IPS DF 4.7 (cell line): Measurements from ENCODE around the gene NRF1.

ENCODE experiments used
- DNase-seq: peaks from one replicate; pipeline ENCODE4 v3.0.0-alpha.2; 2013; ENCODE audit warnings: low spot score; ENCODE audit errors: extremely low read depth

The NRF1 gene

DNA sequence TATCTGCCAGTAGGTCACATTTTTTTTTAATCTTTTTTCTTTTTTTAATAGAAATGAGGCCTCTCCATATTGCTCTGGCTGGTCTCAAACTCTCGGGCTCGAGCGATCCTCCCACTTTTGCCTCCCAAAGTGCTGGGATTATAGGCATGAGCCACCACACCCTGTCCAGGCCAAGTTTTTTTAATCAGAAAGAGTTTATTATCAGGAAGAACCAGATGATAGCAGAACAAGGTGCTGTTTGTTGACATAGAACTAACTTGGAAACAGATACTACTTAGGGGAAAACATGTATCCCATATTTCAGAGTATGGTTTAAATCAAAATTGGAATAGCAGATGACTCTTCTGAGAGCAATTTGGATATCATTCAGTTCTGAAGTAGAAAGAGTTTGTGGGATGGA, 118.6 kb downstream of the NRF1 start:
- no peak for DNase-seq

DNA sequence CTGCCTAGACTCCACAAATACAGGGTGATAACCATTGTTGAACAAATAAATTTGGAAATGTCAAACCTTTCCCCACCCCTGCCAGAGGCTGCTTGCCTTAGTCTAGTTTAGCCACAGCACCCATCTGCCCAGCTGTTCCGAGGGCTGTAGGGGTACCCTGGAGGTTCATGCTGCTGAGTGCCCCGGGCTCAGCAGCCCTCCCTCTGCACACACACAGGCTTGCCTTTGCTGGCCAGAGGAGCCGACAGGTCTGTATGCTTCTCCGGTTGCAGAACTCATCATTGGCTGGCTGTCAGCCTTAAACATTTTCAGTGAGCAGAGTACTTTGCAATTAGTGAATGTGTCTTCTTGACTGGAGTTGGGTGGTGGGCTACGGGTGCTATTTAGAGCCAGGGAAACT, 122.9 kb downstream of the NRF1 start:
- no peak for DNase-seq

DNA sequence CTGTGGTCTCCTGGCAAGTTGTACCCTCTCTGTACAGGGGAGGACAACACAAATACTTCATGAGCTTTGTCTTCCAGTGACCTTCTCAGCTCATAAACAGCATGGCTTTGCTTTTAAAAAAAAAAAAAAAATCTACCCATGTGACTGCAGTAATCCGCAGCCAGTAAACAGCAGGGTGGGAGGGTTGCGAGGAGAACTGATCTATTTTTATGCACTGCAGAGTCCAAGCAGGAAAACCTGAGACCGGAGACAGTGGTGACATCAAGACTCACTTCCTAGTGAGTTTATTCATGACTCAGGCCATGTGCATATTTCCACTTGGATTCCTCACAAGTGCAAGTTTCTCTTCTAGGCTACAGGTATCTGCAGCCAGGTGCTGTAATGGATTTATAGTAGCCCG, 127.9 kb downstream of the NRF1 start:
- DNase-seq = no peak

DNA sequence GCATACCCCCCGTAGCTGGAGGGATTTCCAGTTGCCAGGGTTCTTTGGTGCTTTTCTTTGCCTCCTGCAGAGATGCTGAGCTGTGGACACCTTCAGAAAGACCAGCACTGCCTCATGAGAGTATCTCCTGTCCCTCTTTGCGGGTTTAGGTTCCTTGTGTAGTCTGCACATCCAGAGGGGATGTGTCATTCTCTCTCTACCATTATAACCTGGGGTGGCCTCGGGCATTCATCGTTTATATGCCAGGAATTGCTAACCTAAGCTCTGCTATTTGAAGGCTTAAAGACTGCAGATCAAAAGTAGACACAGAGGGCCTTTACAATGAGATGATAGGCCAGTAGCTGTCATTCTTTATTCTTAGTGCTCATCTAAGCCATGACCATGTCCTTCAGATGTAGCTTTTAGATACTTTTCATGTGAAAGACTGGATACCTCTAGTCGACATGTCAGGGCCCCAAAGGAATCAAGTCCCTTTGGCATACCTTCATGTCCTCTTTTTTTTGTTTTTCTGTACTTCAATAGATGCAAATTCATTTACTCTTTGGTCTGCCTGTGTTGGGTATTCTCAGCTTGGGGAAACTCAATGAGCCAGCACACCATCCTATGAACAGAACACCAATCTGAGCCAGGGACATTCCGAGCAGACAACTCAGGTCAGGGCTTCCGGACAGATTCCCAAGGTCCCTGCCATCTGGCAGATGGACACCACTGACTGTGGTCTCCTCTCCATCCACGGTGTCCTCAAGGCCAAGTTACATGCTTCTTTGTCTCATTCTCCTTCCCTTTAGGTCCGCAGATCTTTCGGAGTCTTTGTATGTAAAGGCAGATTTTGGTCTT, 129.3 kb downstream of the NRF1 start:
- no peak for DNase-seq

DNA sequence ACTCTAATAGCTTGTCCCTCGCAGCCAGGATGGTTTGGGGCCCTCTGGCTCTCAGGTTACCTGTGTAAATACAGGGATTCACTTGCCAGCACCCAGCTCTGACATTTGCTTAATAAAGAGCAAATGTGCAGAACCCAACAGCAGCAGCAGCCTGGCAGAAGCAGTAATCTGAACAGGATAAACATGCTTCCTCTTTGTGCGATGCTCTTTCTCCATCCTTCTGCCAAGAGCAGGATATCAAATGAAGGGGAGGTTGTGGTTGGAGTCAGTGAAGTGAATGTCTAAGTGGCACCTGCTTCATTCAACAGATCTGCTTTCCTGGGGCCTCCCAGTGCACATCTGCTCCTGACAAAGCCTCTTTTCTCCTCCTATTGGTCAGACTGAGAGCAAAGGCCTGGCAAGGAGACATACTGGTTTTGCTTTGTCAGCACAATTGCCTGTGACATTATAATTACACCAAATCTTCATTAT, 130.3 kb downstream of the NRF1 start:
- no peak for DNase-seq

DNA sequence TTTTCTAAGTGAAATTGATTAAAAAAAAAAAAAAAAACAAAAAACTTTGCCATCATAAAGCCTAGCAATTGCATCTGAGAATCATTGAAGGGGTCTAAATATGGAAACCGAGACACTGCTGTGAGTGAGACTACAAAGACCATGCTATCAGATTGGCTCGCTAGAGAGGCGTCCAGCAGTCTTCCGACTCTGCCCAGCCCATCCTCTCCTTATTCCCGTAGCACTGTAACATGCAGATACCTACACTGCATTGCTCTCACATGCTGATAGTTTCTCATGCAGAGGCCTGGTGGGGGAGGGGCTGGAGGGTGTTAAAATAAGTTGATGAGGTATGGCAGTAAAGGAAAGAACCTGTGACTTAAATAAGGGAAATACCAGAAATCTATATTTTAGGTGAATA, 130.7 kb downstream of the NRF1 start:
- DNase-seq = no peak

DNA sequence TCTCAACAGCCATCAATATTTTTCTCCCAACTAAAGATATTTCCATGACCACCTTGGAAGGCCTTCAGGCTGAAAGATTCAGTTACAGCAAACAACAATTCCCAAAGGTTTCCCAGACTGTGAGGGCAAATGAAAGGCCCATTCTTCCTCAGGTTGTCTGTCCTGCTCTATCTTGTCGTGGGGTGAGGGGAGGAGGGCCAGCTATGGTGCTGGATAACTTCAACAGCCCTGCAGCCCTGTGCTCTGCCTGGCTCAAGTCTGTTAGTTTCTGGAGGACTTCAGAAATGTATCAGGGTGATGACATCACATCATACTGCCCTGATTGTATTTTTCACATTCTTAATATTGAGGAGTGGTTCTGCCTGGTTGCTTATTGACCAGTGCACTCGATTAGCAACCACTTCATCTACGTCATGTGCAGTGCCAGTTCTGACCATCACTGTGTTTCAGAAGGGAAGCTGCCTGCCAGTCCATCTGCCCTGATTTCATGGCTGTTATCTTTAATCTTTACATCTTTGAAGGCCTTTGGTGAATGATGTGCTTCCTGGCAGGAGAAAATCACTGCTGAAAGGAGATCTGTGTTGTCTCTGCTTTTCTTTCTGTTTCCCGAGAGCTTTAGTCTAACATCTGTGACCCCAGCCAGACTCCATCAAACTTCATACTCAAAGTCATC, 135.5 kb downstream of the NRF1 start:
- no peak for DNase-seq

DNA sequence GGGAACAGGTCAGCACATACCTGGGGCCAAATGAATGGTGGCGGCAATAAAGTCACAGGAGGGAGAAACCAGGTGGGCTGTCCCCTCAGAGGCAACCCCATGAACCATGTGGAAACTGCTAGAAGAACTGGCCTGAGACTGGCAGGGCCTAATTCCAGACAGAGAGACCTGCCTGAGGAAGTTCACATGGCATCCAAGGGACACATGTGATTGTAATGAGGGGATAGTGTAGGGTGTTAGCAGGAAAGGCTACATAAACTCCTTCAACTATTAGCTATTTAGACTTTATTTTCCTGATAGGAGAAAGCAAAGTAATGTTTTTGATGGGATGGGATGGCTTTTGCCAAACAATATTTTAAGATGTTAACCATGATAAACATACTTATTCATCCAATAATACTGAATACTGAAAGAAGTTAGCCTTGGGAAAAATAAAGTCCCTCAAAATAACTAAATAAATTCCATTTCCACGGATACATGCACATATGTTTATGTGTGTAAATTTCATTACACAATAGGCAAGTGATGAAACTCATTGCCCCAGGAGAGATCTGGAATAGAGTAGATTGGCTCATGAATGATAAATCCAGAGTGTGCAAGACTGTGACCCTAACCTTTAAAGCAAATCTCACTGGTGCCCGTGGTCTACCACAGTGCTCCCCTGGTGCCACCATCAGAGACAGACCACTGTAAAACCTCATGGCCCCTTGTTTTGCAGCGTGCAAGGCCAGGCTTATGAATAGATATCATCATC, 137.0 kb downstream of the NRF1 start:
- DNase-seq = no peak

DNA sequence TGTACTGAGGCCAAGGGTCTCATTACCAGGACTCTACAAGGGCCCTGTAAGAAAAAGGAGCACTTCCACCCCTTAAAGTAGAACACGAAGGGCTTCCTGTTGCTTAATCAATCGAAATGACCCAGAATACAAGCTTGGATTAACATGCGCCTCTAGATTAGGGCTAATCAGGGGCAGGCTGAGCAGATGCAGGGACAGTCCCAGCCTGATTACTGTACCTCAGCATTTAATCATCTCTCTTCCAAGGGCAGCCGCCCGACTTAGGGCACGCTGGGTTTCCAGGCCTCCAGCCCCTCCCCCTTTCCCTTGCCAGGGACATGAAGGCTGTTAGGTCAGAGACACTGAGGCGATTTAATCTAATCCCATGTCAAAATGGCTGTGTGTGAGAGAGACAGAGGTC, 138.6 kb downstream of the NRF1 start:
- DNase-seq = no peak

DNA sequence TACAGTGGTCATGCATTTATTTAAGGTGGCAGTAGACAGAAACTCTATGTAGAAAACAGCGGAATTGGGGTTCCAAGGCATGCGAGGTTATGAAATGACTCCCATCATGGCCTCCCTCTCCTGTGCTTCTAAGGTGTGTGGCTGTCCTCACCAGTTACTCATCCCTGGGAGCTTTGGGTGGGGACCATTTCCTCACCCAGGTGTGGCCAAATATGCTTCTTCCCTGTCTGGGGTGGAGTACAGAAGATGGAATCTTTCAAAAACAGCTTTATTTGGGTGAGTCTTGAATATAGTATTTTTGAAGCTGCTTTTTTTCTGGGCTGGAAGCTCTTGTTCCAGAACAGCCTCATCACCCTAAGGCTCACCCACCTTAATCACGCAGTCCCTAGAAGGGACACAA, 139.0 kb downstream of the NRF1 start:
- no peak for DNase-seq

DNA sequence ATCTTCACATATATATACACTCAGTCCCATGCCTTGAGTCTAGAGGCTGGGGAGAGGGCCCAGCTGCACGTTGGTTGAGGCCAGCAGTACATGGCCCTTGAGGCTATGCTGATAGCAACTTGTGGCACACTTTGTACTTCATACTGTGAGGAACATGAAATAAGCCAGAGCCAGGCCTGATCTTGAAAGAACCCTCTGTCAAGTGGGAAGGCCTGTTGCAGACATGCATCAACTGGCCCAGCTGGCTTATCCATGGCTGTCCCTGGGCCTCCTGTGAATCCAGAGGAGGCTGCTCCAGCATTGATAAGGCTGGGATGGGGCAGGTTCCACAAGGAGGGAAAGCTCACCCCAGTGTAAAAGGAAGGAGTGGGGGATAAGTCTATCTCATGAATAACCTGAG, 140.4 kb downstream of the NRF1 start:
- no peak for DNase-seq

DNA sequence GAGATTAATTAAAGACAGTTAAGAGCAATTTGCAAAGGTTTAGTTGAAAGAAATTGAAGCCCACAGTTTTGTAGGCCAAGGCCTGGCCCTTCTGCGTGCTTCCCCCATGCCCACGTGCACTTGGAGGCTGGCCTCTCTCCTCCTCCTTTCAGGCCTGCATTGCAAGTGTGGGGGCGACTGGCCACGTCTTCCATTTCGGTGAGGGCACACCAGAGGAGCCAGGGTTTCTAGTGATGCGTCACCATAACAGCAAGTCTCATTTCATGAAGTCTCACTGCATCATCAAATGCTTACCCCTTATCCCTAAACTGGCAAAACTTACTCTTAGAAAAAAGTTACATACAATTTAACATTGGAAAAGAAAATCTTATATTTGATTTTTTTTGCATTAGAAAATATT, 141.2 kb downstream of the NRF1 start:
- DNase-seq = no peak

DNA sequence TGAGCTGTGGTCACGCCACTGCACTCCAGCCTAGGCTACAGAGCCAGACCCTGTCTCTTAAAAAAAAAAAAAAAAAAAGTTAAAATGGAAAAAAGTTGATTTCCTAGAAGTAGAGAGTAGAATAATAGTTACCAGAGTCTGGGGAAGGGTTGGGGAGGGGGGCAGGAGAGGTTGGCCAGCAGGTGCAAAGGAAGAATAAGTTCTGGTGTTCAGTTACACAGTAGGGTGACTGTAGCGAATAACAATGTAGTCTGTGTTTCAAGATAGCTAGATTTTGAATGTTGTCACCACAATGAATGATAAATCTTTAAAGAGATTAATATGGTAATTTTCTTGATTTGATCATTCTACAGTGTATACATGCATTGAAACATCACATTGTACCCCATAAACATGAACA, 142.9 kb downstream of the NRF1 start:
- no peak for DNase-seq

DNA sequence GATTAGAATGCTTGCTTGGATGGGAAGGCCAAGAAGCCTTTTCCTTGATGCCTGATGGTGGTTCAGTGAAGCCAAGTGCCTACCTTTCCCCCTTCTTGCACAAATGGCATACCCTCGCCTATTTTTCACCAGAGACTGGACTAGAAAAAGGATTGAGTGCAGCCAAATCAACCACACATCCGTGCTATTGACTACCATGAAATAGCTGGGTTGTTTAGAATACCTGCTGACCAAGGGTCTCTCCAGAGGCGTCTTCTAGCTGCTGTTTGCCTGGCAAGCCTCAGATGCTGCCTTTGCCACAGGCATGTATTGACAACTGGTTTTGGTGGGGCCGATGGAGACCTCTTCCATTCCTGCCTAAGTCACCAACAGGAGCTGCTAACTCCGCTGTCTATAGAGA, 146.5 kb downstream of the NRF1 start:
- no peak for DNase-seq

DNA sequence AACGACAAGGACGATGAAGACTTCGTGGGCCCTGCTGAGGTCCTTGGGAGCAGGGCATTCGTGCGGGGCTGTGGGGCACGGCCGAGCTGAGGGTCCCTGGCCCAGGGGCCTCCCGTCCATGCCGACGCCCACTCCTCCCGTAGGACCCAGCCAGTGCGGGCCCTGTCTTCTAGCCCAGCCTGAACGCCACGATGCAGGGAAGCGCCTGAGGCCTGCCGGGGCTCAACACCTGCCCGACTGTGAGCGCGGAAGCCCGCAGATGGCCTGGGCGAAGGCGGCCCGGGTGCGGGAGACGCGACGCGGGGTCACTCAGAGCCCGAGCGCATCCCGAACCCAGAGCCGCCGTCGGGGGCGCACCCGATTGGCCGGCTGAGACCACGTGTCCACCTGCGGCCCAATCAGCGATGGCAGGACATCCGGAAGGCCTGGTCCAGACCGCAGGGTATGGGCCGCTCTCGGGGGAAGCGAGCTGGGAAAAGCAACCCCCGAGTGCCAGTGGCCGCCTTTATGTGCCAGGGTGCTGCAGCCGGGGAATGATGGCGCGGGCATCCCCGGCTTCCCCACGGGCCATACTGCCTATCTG, 151.0 kb downstream of the NRF1 start:
- no peak for DNase-seq

DNA sequence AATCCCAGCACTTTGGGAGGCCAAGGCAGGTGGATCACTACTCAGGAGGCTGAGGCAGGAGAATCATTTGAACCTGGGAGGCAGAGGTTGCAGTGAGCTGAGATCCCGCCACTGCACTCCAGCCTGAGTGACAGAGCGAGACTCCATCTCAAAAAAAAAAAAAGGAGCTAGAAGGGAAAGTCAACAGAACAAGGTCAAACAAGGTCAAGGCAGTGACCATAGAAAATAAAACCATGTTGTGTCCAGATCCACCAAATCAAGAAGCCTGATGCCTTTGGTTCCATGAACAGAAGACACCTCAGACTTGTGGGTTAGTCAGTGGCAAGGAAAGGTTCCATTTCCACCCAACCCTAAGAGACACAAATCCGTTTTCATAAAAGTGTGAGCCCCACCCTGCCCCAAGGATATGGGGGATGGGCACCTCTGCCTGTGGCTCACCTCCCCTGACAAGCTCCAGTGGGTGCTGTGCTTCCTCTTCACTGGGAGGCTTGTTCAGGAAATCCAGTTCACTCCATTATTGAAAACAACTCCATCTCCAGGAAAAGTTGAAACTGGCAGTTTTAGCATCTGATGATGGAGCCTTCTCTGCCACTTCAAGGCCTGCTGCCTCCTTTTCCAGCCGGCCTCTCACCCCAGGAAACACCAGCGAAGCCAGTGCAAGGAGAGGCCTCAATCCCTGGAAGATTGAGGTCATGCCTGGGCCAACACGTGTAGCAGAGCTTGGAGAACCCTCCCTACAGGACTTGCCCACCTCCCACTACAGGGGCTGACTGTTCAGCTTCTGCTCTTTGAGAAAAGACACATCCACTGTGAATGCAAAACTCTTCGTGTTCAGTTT, 152.9 kb downstream of the NRF1 start:
- no peak for DNase-seq

DNA sequence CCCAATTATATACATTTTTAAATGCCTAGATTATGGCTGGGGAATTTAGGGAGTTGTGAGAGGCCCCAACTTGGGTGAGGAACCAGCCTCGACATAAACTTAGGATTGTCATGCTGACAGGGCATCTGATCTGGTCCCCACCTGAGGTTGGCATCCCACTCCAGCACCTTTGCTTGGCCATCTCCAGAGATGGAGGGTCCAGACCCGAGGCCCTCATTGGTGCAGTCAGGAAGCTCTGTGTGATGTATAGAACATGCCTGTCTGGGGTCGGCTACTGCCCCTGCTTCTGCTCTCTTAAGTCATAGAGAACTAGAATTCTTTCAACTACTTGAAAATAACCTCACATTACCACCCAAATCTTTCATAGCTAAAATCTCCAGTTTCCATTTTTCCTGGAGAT, 153.8 kb downstream of the NRF1 start:
- DNase-seq = no peak

DNA sequence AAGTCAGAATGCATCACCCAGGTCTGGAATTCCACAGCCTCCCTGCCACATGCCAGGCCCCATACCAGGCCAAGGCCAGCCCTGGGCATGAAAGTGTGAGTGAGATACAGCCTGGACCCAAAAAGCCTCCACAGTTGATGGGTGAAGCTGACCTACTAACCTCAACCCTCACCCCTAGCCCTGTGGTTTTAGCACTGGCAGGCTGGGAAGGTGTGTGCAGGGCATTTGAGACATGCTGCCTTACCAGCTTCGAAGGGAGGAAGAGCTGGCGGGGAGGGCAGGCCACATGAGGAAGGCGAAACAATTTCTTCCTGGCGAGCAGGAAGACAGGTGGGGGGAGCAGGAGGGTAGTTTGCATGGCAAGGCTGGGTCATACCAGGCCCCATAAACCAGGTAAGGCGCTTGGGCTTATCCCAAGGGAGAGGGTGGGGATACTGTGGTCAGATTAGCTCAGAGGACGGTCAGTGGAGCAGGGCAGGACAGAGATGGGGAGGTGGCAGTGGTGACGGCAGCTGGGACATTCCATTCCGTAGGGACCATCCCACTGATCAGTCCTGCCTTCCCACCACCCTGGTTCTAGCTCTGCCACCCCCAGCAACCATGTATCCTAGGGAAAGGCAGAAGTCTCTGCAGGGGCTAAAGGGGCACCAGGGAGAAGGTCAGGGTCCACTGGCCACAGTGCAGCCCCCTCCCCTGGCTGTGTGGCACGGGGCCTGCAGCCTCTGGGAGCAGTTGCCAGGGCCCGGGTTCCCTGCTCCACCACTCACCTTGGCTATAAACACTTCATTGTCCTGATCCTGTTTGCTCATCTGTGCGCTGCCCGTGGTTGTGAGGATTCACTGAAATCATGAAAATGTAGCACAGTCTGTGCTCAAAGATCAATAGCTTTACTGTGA, 155.8 kb downstream of the NRF1 start:
- DNase-seq = no peak

DNA sequence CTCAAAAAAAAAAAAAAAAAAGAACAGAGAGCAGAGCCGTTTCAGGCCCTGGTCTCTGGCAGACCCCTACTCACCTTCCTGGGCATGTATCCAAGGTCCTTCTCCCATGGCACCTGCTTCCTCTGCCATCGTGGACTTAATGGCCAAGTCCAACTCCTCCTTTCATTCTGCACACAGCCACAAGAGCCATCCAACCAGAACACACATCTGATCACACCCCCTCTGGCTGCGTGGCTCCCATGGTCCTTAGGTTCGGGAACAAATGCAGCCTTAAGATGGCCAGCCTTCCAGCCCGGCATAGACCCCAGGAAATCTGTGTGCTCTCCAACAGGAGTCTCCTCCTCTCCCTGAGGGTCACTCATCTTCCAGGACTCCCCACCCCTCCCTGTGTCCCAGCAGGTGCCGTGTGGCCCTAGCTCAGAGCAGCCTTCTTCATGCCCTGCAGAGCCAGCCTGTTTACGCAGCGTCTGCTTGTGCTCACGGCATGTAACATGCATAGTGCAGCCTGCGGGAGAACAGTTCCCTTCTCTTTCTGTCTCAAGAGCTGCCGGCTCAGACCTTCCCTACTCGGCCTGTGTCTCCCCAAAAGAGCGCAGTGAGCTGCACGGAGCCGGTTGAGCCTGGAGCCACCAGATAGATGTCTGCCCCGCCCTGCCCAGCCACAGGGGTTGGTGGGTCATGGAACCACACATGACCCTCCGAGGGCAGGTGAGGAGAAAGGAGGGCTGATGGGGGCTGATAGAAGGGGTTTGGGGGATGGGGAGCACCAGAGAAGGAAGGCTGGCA, 157.3 kb downstream of the NRF1 start:
- no peak for DNase-seq
